Measurements from ENCODE around the gene THSD4.

GRCh38 chr15:71393383-71393782 is 278.1 kb downstream of the THSD4 start:
- TF ChIP-seq, protein P1, sequence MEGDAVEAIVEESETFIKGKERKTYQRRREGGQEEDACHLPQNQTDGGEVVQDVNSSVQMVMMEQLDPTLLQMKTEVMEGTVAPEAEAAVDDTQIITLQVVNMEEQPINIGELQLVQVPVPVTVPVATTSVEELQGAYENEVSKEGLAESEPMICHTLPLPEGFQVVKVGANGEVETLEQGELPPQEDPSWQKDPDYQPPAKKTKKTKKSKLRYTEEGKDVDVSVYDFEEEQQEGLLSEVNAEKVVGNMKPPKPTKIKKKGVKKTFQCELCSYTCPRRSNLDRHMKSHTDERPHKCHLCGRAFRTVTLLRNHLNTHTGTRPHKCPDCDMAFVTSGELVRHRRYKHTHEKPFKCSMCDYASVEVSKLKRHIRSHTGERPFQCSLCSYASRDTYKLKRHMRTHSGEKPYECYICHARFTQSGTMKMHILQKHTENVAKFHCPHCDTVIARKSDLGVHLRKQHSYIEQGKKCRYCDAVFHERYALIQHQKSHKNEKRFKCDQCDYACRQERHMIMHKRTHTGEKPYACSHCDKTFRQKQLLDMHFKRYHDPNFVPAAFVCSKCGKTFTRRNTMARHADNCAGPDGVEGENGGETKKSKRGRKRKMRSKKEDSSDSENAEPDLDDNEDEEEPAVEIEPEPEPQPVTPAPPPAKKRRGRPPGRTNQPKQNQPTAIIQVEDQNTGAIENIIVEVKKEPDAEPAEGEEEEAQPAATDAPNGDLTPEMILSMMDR (IDR thresholded peaks at IDR 0.05; ENCODE audit: low read depth, low read length) = no peak
- no peak for TF ChIP-seq EZH2phosphoT487 (IDR thresholded peaks at IDR 0.05; ENCODE audit: low read depth)

Data from OCI-LY3 (cell line).